A673 (cell line): ENCODE measurements around the gene FKBP14. TPM values are rescaled to one million over a fixed set of nuclear protein-coding genes. Genes with fewer than 3 reads are reported as not detected.

ENCODE experiments used
- BruUV-seq: library from RNA; stranded (reverse); fragments of 400-500 nt; replicated peaks from 2 replicates; lab custom pipeline; 2021; lab: Mats Ljungman, UMichigan
- CTCF ChIA-PET: fragments of 300-600 bp; sonication (Branson Sonifier 250); formaldehyde crosslinking; loops from one replicate; lab custom pipeline; 2022; ENCODE audit warnings: antibody characterized with exemption; lab: Charles Lee
- POLR2A ChIA-PET: fragments of 300-600 bp; sonication (Branson Sonifier 250); formaldehyde crosslinking; loops from one replicate; lab custom pipeline; 2022; ENCODE audit warnings: antibody characterized with exemption; ENCODE audit not compliant: low non-redundant PET; lab: Charles Lee
- DNase-seq: peaks from one replicate; pipeline ENCODE4 v3.0.0-alpha.2; 2015; ENCODE audit warnings: low spot score
- H3K27ac ChIP-seq: fragments of 200-600 bp; sonication (generic); 2 replicates; pipeline ENCODE4 v1.5.1; 2016; ENCODE audit warnings: mixed run types, low read depth, mild to moderate bottlenecking, mixed read lengths, antibody characterized with exemption, low read length; ENCODE audit not compliant: poor library complexity, severe bottlenecking
- H3K27me3 ChIP-seq: fragments of 200-600 bp; sonication (generic); replicated peaks from 2 replicates; pipeline ENCODE4 v1.6.1; 2017; ENCODE audit warnings: mixed run types, low read depth, mild to moderate bottlenecking, mixed read lengths, antibody characterized with exemption, low read length; ENCODE audit not compliant: insufficient read depth, poor library complexity
- H3K36me3 ChIP-seq: fragments of 200-600 bp; sonication (generic); 2 replicates; pipeline ENCODE4 v1.6.1; 2016; ENCODE audit warnings: mixed run types, mild to moderate bottlenecking, mixed read lengths, antibody characterized with exemption, low read length; ENCODE audit not compliant: insufficient read depth, poor library complexity, severe bottlenecking
- H3K4me1 ChIP-seq: fragments of 200-600 bp; sonication (generic); 2 replicates; pipeline ENCODE4 v1.6.1; 2017; ENCODE audit warnings: mixed run types, mild to moderate bottlenecking, mixed read lengths, antibody characterized with exemption, low read length; ENCODE audit not compliant: insufficient read depth, poor library complexity, severe bottlenecking
- H3K4me3 ChIP-seq: fragments of 200-600 bp; sonication (generic); 2 replicates; pipeline ENCODE4 v1.5.1; 2016; ENCODE audit warnings: low read depth, mixed run types, mild to moderate bottlenecking, mixed read lengths, low read length; ENCODE audit not compliant: poor library complexity, severe bottlenecking
- H3K9me3 ChIP-seq: fragments of 200-600 bp; sonication (generic); 2 replicates; pipeline ENCODE4 v1.6.1; 2016; ENCODE audit warnings: mixed run types, low read depth, mild to moderate bottlenecking, mixed read lengths, antibody characterized with exemption, low read length; ENCODE audit not compliant: poor library complexity, severe bottlenecking
- CTCF ChIP-seq: fragments of 300-800, 200-600 bp; sonication (generic); conservative IDR thresholded peaks from 2 replicates; pipeline ENCODE4 v1.5.1; 2017; ENCODE audit warnings: low read depth, mild to moderate bottlenecking, antibody characterized with exemption, low read length, moderate library complexity, mixed read lengths
- EZH2 ChIP-seq: fragments of 200-600 bp; sonication (generic); IDR thresholded peaks from 2 replicates; pipeline ENCODE4 v1.6.1; 2017; ENCODE audit warnings: borderline replicate concordance, low read depth, mild to moderate bottlenecking, mixed read lengths, antibody characterized with exemption, low read length; ENCODE audit not compliant: poor library complexity, severe bottlenecking
- intact Hi-C: fragments of 100-400 bp; cut with micrococcal nuclease; formaldehyde crosslinking; loops from one replicate; pipeline ENCODE4 v1.10.0; 2022; ENCODE audit not compliant: unreplicated experiment
- total RNA-seq: library from RNA; stranded (reverse); gene quantifications from 2 replicates; pipeline ENCODE4 v1.2.3, GENCODE V29; 2021

Gene FKBP14
- total RNA-seq, 1 experiment from 2014 or later = 53.6 TPM

- H3K9me3 ChIP-seq = no peaks in the 10 kb centered on the region
- no peak for DNase-seq
- intact Hi-C loops = no loop called here
- no peaks in the 10 kb centered on the region for H3K4me1 ChIP-seq
- H3K36me3 ChIP-seq = peaks cover 12% of the 10 kb centered on the region
- no peaks in the 10 kb centered on the region for H3K27me3 ChIP-seq
- H3K4me3 ChIP-seq = no peak overlapping the region
- H3K27ac ChIP-seq = no peak overlapping the region
- TF ChIP-seq EZH2 (no peak), CTCF (no peak)
- ChIA-PET POLR2A (interaction anchor here (0.5 to 0.6 kb wide), 2 partner anchors 14 to 104 kb away, joined by 3 read pairs; partner anchors contain the start of gene FKBP14), CTCF (no interaction called here)
- no TSS peak for BruUV-seq
These were observed 13.7 kb downstream of the FKBP14 start for GRCh38 chr7:30012757-30013156.

- H3K4me1 ChIP-seq = no peaks in the 10 kb centered on the region
- TF ChIP-seq CTCF (no peak), EZH2 (no peak)
- H3K9me3 ChIP-seq = no peaks in the 10 kb centered on the region
- CTCF ChIA-PET = no interaction called here
- no peaks in the 10 kb centered on the region for H3K27me3 ChIP-seq
- peaks cover 9% of the 10 kb centered on the region for H3K36me3 ChIP-seq
- H3K27ac ChIP-seq = no peak overlapping the region
- no peak overlapping the region for H3K4me3 ChIP-seq
- intact Hi-C loops = no loop called here
- BruUV-seq = no TSS peak
- no peak for DNase-seq
- POLR2A ChIA-PET = no interaction called here
These were observed 16.5 kb downstream of the FKBP14 start for GRCh38 chr7:30010021-30010420.

- POLR2A ChIA-PET = interaction anchor here (0.5 kb wide), 1 partner anchor 594 kb away, joined by 3 read pairs; no protein-coding TSS in a partner anchor
- H3K36me3 ChIP-seq = no peaks in the 10 kb centered on the region
These were observed 21.0 kb downstream of the FKBP14 start for GRCh38 chr7:30005464-30005863.

More at GRCh38 chr7:30005464-30005863, 21.0 kb downstream of the FKBP14 start:
- no peak for TF ChIP-seq CTCF
- TF ChIP-seq EZH2 = no peak
- Histone ChIP-seq H3K9me3 (no peaks in the 10 kb centered on the region), H3K27ac (no peak overlapping the region), H3K27me3 (no peaks in the 10 kb centered on the region), H3K4me1 (peaks cover 12% of the 10 kb centered on the region), H3K4me3 (no peak overlapping the region)
- no peak for DNase-seq
- CTCF ChIA-PET = interaction anchor here (0.6 kb wide), 2 partner anchors 52 to 1714 kb away, joined by 3 to 4 read pairs; no protein-coding TSS in a partner anchor
- intact Hi-C loops = no loop called here
- no TSS peak for BruUV-seq
